ENCODE measurements around the gene NEU4.

Gene NEU4

GRCh38 chr2:241836292-241836691, 27.3 kb downstream of the NEU4 start:
- no peak for DNase-seq

GRCh38 chr2:241837197-241837965, 28.4 kb downstream of the NEU4 start:
- no peak for DNase-seq

GRCh38 chr2:241841181-241842066, 32.4 kb downstream of the NEU4 start:
- DNase-seq, result no peak

GRCh38 chr2:241842067-241842415, 33.0 kb downstream of the NEU4 start:
- DNase-seq, result no peak

- DNase-seq, result peak; percentile 94
Measured at GRCh38 chr2:241842620-241843211, 33.7 kb downstream of the NEU4 start.

DNA sequence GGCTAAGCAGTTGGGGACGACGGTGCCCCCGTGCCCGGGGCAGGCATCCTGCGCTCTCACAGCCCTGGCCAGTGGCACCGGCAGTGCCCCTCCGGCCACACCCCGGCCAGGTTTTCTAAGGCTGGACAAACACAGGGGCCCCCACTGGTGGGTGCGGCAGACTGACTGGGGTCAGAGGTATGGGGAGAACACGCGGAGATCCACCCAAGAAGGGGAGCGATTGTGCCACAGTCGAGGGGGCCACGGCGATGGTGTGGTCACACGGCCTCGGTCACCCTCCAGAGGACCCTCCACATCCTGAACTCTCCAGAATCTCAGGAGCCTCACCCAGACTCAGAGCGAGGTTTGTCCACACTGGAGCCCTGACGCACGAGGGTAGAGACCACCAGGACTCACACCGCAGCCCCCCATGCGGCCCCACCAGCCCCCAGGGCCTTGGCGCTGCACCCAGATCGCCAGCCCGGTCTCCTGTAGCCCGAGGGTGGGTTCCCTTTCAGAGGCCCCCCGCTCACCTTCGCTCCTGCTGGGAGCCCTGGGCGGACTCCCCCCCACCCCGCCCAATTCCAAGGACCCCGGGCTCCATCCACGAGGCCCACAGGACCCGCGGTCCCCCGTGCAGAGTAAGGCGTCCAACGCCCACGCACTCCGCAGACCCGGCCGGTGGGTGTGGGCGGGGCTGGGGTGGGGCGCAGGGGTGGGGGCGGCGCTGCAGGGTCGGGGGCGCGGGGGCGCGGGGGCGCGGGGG, 34.5 kb downstream of the NEU4 start:
- DNase-seq, result no peak

DNA sequence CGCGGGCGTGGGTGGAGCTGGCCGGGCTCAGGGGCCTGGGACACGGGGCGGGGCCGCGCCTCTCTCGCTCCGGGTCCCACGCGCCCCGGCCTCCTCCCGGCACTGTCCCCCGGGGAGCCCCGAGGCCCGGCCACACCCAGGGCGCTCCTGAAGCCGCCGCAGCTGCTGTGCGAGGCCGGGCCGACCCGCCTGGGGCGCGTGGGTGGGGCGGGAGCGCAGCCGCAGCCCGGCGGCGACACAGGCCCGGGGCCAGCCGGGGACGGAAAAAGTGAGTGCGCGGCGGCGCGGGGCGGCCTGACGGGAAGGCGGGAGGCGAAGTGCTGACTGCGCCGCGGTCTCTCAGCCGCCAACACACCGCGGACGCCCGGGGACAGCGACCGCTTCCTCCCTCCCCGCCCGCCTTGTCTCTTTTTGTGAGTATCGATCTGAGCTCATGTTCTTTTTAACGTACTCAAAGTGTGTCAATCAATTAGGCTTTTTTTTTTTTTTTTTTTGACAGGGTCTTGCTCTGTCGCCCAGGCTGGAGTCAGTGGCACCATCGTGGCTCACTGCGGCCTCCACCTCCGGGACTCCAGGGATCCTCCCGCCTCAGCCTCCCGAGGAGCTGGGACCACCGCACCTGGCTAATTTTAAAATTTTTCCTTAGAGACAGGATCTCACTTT, 35.2 kb downstream of the NEU4 start:
- peak; percentile 50 for DNase-seq

- DNase-seq, result no peak
Measured at GRCh38 chr2:241844831-241845578, 36.0 kb downstream of the NEU4 start.

- no peak for DNase-seq
Measured at GRCh38 chr2:241846406-241846805, 37.4 kb downstream of the NEU4 start.

DNA sequence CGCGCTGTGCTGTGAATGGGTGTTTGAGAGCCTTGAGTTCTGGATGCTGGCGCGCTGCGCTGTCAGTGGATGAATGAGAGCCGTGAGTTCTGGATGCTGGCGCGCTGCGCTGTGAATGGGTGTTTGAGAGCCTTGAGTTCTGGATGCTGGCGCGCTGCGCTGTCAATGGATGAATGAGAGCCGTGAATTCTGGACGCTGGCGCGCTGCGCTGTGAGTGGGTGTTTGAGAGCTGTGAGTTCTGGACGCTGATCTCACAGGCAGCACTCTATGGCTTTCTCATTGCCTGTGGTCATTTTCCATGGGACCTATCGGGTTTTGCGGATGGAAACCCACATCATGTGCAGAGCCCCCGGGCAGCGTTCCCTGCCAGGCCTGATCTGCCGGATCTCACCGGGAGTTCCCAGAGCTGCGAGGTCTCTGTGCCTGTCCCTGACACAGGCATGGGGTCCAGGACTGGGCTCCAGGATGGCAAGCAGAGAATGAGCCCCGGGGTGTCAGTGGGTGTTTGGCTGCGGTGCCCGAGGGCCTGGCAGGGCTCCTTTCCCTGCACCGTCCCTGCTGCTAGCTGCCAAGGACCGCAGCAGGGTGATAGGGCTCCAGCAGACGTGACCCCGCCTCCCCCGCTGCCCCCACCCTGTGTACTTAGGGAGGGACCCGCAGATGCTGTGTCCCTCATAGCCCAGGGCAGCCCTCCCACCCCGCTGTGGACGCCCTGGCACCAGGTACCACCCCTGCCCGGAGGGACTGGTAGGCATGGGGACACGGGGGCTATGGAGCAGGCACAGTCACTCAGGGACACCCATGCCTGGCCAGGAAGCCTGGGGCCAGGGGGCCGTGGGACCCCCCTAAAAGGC, 40.0 kb downstream of the NEU4 start:
- no peak for DNase-seq

GRCh38 chr2:241849616-241850543, 40.9 kb downstream of the NEU4 start:
- no peak for DNase-seq

DNA sequence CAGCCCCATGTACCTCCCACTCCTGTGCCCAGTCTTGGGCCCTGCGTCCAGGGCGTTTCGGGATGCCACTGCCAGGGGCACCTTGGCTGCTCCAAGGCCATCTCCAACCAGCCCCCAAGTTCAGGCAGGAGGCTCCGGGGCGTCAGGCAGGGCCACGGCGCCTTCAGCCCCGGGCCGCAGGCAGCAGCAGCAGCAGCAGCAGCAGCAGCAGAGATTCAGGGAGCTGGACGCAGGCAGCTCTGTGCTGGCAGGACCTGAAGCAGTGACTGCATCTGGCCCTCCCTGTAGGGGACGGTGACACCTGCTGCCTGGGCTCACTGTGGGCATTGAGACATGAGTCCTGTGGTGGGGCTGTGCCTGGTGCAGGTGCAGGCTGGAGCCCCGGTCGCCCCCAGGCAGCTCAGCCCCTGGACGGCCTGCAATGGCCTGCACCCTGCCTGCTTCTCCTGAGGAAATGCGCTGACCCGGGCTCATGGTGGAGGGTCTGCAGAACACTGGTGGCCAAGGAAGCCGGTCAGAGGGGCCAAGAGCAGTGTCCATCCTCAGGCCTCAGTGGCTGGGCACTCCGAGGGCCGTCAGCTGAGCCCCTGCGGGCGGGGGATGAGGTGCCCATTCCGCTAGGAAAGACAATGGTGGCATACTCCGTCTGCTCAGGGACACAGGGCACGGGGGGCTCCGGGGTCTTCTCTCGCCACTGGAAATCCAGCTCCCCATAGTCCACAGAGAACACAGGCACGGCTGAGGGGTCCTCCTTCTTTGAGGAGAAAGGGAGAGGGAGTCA, 41.7 kb downstream of the NEU4 start:
- DNase-seq, result no peak

- no peak for DNase-seq
Measured at GRCh38 chr2:241851325-241852115, 42.5 kb downstream of the NEU4 start.

DNA sequence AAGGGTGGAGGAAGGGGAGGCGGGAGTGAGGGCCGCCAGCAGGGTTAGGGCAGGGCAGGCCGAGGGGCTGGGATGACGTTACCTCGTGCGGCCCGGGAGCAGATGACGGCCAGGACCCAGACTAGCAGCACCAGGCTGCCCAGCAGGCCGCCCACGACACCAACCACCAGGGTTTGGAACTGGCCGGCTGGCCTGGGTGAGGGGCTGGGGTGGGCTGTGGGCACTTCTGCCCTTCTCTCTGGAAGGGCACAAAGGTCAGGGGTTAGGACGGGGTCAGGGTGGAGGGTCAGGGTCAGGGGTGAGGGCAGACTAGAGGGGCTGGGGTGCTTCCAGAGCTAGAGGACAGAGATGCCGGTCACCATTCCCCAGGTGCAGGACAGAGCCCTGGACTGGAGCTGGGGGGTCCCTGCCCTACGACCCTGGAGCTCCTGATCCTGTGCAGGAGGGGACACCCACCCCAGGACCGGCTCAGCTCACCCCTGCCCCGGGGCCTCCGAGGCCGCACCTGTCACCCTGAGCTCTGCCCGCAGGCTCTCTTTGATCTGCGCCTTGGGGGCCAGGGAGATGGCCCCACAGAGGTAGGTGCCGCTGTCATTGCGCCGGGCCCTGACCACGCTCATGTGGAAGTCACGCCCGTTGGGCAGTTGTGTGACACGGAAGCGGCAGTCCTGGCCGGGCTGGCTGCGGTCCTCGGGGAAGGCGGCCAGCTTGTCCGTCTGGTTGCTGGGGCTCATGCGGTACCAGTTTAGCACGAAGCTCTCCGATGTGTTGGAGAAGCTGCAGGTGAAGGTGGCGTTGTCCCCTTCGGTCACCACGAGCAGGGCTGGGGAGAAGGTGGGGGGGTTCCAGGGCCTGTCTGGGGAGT, 43.4 kb downstream of the NEU4 start:
- no peak for DNase-seq

- no peak for DNase-seq
Measured at GRCh38 chr2:241852981-241853631, 44.1 kb downstream of the NEU4 start.

DNA sequence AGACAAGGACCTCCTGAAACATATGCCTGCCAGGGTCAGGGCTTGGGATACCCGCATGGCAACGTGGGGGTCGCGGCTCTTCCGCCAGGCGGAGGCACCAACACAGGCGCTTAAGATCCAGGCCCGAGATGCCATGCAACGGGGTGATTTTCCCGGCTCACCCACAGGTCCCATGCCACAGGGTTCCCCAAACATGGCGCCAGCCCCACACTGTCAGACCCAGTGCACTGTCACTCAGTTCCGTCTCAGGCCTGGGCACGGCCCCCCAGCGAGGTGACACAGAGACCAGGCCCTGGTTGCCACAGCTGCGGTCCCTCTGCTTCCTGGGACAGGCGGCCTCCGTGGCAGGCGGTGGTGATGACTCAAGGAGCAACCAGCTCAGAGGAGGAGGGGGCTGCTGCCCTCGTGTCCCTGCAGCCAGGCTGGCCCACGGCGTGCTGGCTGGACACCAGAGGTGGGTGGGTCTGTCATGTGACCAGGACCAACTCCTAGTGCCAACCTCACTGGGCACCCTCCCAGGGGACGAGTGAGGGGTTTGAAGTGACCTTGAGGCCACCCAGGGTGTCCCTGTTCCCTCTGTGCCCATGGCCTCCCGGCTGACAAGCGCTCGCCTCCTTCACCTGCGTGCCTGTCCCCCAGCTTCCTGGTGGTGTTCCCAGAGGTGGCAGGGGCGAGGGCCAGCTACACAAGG, 44.8 kb downstream of the NEU4 start:
- peak; percentile 70 for DNase-seq
